Measurements from ENCODE around the gene CASR.
"Not testable (repeated sequence)": the region's sequence is repeated elsewhere in the genome, so short reads cannot be mapped to it uniquely, and the experiment has no call there.

The CASR gene, protein sequence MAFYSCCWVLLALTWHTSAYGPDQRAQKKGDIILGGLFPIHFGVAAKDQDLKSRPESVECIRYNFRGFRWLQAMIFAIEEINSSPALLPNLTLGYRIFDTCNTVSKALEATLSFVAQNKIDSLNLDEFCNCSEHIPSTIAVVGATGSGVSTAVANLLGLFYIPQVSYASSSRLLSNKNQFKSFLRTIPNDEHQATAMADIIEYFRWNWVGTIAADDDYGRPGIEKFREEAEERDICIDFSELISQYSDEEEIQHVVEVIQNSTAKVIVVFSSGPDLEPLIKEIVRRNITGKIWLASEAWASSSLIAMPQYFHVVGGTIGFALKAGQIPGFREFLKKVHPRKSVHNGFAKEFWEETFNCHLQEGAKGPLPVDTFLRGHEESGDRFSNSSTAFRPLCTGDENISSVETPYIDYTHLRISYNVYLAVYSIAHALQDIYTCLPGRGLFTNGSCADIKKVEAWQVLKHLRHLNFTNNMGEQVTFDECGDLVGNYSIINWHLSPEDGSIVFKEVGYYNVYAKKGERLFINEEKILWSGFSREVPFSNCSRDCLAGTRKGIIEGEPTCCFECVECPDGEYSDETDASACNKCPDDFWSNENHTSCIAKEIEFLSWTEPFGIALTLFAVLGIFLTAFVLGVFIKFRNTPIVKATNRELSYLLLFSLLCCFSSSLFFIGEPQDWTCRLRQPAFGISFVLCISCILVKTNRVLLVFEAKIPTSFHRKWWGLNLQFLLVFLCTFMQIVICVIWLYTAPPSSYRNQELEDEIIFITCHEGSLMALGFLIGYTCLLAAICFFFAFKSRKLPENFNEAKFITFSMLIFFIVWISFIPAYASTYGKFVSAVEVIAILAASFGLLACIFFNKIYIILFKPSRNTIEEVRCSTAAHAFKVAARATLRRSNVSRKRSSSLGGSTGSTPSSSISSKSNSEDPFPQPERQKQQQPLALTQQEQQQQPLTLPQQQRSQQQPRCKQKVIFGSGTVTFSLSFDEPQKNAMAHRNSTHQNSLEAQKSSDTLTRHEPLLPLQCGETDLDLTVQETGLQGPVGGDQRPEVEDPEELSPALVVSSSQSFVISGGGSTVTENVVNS

DNA sequence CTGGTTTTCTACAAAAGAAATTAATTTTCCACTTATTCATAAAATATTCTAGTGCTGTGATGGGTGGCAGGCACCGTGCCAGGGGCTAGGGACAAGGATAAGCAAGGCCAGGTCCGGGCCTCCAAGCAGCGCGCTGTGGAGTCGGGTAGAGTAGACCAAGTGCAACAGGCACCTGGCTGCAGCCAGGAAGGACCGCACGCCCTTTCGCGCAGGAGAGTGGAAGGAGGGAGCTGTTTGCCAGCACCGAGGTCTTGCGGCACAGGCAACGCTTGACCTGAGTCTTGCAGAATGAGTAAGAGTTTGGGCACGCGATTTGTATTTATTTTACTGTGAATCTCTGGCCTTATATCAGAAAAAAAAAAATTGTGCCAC lies at the start of gene CASR:
Gene CASR, plus strand, starts transcription at position 148 of the 372 bp plus-strand sequence. CDS start 70,522 bp downstream, outside the sequence.
- no peak for FAIRE-seq

DNA sequence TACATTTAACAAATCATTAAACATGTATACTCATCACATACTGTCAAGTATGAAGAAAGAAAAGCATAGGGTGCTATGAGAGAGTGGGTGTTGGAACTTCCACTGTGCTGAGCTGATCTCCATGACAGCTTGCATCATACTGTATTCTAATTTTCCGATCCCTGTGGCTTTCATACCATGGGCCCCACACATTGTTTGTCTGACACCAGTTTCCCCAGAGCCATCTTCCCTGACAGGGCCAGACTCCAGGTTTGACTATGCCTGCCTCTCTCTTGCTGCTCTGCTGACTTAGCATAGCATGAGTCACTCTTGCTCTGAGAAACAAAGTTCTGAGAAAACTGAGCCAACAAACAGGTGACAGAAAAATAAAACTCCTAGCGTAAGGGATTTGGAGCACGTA lies 37.0 kb upstream of the CASR start:
- FAIRE-seq: no peak

DNA sequence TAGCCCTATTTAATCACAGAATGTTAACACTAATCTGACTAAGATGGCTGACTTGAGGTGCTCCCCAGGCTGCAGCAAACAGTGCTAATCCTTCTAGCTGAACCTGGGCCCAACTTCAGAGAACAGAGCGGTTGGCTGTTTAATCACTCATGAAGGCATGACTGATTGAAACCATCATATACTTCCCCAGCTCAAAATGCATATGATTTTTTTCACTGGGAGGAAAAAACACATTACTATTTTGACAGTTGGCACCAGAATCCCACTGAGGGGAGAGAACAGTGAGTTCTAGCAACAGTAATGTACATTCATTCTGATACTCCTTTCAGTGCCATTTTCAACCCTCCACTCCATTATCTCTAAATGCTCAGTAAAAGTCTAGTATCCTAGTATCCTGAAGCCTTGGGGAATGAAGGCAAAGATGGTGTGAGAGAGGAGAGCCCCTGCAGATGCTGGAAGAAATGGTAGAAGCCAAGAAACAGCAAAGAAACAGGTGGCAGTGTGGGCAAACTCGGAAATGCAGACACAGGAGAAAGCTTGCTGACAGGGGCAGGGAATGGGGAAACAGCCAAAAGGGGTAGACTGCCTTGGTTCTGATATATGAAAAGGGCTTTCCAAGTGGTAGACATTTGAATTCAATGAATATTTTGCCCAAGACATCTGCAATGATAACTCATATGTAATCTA lies 34.4 kb upstream of the CASR start:
- no peak for FAIRE-seq

GRCh38 chr3:122151480-122151879 lies 32.0 kb upstream of the CASR start:
- FAIRE-seq: no peak

- not testable (repeated sequence) for FAIRE-seq
Measured at GRCh38 chr3:122164983-122165382, 18.5 kb upstream of the CASR start.

- FAIRE-seq: no peak
Measured at GRCh38 chr3:122167630-122168029, 15.8 kb upstream of the CASR start.

DNA sequence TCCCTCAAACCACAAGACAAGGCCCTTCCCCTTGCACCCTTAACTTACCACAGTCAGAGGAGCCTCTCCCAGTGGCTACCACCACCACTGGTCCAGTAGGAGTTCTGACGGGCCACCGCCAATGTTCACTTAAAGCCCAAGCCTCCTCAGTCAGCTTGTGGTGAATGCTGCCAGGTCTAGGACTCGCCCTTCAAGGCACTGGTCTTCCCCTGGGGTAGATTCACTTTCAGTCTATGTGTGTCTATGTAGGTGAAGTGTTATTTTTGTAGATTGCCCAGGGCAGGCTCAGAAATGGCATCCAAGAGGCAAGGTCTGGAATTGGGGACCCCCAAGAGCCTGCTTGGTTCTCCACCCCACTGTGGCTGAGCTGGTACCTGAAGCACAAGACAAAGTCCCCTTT lies 15.4 kb upstream of the CASR start:
- FAIRE-seq: no peak

GRCh38 chr3:122169911-122170310 lies 13.6 kb upstream of the CASR start:
- no peak for FAIRE-seq

DNA sequence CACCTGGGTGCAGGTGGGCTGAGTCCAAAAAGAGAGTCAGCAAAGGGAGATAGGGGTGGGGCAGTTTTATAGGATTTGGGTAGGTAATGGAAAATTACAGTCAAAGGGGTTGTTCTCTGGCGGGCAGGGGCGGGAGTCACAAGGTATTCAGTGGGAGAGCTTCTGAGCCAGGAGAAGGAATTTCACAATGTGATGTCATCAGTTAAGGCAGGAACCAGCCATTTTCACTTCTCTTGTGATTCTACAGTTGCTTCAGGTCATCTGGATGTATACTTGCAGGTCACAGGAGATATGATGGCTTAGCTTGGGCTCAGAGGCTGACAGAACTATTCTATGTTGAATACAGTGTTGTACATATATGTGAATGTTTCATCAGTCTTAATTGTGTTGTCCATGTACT lies 12.1 kb upstream of the CASR start:
- FAIRE-seq: not testable (repeated sequence)

GRCh38 chr3:122178711-122179110 lies 4.8 kb upstream of the CASR start:
- no peak for FAIRE-seq

DNA sequence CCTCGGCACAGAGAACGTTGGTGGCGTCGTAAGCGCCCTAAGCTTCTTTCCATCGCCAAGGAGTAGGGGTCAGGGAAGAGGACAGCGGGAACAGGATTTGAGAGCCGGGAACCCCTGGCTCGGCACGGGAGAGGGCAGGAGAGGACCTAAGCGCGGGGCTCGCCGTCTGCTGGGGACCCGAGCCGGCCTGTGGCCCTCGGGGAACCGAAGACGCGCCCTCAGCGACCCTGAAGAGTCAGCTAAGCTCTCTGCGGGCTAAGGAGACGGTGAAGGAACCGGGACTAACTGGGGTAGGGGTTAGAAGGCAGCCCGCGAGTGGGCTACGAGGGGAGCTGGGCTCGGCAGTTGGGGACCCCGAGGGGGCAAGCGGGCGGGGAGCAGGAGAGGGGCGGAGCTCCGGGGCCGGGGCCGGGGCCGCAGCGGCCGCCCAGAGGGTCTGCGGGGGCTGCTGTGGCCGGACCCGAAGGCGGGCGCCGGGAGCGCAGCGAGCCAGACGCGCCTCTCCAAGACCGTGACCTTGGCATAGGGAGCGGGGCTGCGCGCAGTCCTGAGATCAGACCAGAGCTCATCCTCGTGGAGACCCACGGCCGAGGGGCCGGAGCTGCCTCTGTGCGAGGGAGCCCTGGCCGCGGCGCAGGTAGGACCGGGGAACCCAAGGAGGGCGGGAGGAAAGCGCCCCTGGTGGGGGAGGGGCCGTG lies 574 bp downstream of the CASR start:
- no peak for FAIRE-seq

DNA sequence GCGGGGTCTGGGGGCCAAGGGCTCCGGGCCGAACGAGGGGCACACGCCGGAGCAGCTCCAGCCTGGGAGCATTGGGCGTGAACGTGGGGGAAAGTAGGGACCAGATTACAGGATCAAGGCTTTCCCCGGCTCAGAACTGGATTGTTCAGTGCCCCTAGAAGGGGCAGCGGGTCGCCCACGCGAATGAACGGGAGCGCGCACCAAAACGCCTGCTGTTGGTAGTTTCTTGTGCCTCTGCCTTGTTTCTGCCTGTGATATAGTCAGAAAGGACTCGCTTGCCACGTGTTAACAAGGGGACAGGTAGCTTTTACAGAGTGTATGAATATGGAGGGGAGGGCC lies 1.1 kb downstream of the CASR start:
- no peak for FAIRE-seq

GRCh38 chr3:122186372-122186771 lies 2.9 kb downstream of the CASR start:
- FAIRE-seq: no peak

GRCh38 chr3:122188737-122189136 lies 5.3 kb downstream of the CASR start:
- peak; percentile 76 for FAIRE-seq

GRCh38 chr3:122189357-122189756 lies 5.9 kb downstream of the CASR start:
- FAIRE-seq: no peak

DNA sequence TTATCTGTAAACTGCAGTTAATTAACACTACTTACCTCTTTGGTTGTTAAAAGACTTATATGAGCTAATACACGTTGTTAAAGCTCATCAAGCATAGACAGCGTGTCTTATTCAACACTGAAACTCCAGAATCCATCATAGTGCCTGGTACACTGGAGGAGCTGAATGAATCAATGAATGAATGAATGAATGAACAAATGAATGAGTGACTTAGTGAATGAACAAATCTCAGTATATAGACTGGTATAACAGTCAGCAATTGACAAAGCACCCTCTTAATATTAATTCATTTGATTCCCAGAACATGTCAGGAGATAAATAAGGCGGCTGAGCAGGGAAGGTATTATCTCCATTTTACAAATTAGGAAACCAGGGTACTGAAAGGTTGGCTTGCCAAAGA lies 7.1 kb downstream of the CASR start:
- peak; percentile 68 for FAIRE-seq

DNA sequence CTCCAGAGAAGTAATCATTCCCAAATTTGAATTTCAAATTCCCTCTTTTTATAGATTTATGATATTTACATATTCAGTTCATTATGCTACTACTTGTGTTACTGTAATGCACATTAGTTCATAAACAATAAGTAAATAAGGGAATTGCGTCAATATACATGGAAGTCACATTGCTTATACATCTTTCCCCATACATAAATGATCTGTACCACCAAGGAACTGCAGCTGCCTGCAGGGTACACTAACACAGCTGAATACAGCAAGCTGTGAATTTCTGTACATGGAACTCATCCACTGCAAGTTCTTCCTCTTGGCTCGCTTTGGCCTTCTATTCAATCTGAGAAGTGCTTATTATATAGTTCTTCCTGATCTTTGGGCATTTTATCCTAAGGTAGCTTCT lies 15.5 kb downstream of the CASR start:
- FAIRE-seq: no peak

GRCh38 chr3:122199552-122199951 lies 16.1 kb downstream of the CASR start:
- no peak for FAIRE-seq

GRCh38 chr3:122200661-122201060 lies 17.2 kb downstream of the CASR start:
- peak; percentile 88 for FAIRE-seq

- not testable (repeated sequence) for FAIRE-seq
Measured at GRCh38 chr3:122201476-122201875, 18.0 kb downstream of the CASR start.

DNA sequence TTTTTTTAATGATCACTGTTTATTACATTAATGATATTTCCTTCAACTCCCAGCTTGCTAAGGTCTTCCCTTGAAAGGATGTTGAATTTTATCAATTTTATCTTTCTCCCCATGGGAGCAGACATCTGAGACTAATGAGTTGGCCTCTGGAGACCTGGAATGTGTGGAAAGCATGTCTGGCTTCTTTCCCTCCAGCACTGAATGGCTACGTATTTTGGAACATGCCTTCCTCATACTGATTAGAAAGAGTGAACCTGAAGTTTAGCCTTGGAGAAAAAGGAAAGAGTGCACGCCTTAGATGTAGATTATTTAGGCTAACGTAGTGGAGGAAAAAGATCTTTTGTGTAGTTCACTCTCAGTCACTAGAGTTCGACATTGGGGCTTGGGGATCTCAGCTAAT lies 25.1 kb downstream of the CASR start:
- no peak for FAIRE-seq

GRCh38 chr3:122213650-122214049 lies 30.2 kb downstream of the CASR start:
- FAIRE-seq: no peak

DNA sequence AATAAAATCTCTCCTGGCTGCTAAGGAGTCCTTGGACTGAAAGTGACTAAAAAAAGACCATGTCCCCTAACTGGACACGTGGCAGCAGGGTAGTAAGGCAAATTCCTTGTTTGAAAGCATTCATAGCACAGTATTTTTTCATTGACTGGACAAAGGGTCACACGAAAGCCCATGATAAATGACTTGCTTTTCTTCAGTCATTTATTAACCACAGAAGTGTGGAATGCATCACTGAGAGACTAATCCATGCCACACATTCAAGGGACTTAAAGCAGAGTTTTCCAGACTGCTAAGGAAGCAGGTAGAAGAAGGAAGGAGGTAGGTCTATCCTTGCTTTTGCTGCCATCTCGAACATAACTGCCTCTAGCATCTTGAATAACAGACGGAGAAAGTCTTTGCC lies 31.2 kb downstream of the CASR start:
- FAIRE-seq: no peak

All from islet of Langerhans (tissue), 1 donor.